Prostate gland (tissue), 2 donors: ENCODE measurements around the gene DMRTA1. TPM values are rescaled to one million over a fixed set of nuclear protein-coding genes. Genes with fewer than 3 reads are reported as not detected.

ENCODE experiments used
- DNase-seq: peaks from one replicate; pipeline ENCODE4 v3.0.0-alpha.2; 2019; ENCODE audit warnings: low spot score
- H3K27ac ChIP-seq, 2 donors: fragments of 200-600 bp; sonication (generic); 2 replicates each; pipeline ENCODE4 v1.5.1; 2017 to 2019
- H3K27me3 ChIP-seq: fragments of 200-600 bp; sonication (generic); replicated peaks from 2 replicates; pipeline ENCODE4 v1.5.1; 2019; ENCODE audit not compliant: insufficient read depth
- H3K36me3 ChIP-seq, 2 donors: fragments of 200-600 bp; sonication (generic); 1 replicate in 1 of 2; 2 replicates in 1 of 2; pipeline versions ENCODE4 v1.5.1 to v1.8.1; 2017 to 2019
- H3K4me1 ChIP-seq: fragments of 200-600 bp; sonication (generic); replicated peaks from 2 replicates; pipeline ENCODE4 v1.5.1; 2019
- H3K4me3 ChIP-seq, 2 donors: fragments of 200-600 bp; sonication (generic); 2 replicates each; pipeline ENCODE4 v1.5.1; 2017 to 2019
- H3K9me3 ChIP-seq: fragments of 200-600 bp; sonication (generic); 2 replicates; pipeline ENCODE4 v1.5.1; 2017
- CTCF ChIP-seq, 4 experiments: fragments of 200-600 bp in 2 of 4; fragments of 450-650 bp in 2 of 4; sonication (generic) in 2 of 4; IDR thresholded peaks; 1 replicate in 3 of 4; 2 replicates in 1 of 4; pipeline ENCODE4 v1.5.1; 2016 to 2019; ENCODE audit warnings: antibody characterized with exemption in 4 of 4, mild to moderate bottlenecking in 2 of 4, moderate library complexity in 2 of 4
- POLR2A ChIP-seq: fragments of 450-650 bp; IDR thresholded peaks from one replicate; pipeline ENCODE4 v1.6.1; 2016; ENCODE audit warnings: antibody characterized with exemption, mild to moderate bottlenecking
- POLR2AphosphoS5 ChIP-seq: sonication (generic); formaldehyde crosslinking; IDR thresholded peaks from one replicate; pipeline ENCODE4 v1.6.1; 2017; ENCODE audit warnings: antibody characterized with exemption
- WGBS: methylation state at CpG from one replicate; pipeline ENCODE4 v1.1.5; 2018; 5-methylcytosine and 5-hydroxymethylcytosine counted together
- intact Hi-C: fragments of 100-400 bp; cut with DNase I; formaldehyde crosslinking; loops from one replicate; pipeline ENCODE4 v1.14.2; 2022
- total RNA-seq, 2 donors: library from RNA; depleted of rRNA; stranded (reverse); fragments of >200 nt; gene quantifications; one replicate each; pipeline ENCODE4 v1.1.0, GENCODE V29; 2016

Gene DMRTA1
- total RNA-seq, 2 donors from 2014 or later, result 1.6 to 5.5 TPM

- no peaks in the 10 kb centered on the region for H3K36me3 ChIP-seq
- no peak overlapping the region for H3K27ac ChIP-seq
- H3K9me3 ChIP-seq, result no peaks in the 10 kb centered on the region
- H3K27me3 ChIP-seq, result no peaks in the 10 kb centered on the region
- H3K4me3 ChIP-seq, result no peak overlapping the region
- DNase-seq, result no peak
- no peak for TF ChIP-seq CTCF (IDR thresholded peaks at IDR 0.05)
- 0% methylated on average over 1 of the region's 1 CpG for WGBS
- intact Hi-C loops, result loop anchor here (5.0 kb wide), 2 partner anchors 147 to 212 kb away; no protein-coding TSS in a partner anchor
- H3K4me1 ChIP-seq, result peaks cover 2% of the 10 kb centered on the region
Observed at GRCh38 chr9:22454016-22454415, 7.4 kb downstream of the DMRTA1 start.

GRCh38 chr9:22455181-22455580, 8.6 kb downstream of the DMRTA1 start:
- H3K27ac ChIP-seq, result no peak overlapping the region
- H3K4me1 ChIP-seq, result no peaks in the 10 kb centered on the region
- WGBS, result 27% methylated on average over 4 of the region's 4 CpGs
- intact Hi-C loops, result no loop called here
- DNase-seq, result no peak
- TF ChIP-seq CTCF (IDR thresholded peaks at IDR 0.05) (no peak), POLR2A (no peak), POLR2AphosphoS5 (no peak)
- no peaks in the 10 kb centered on the region for H3K27me3 ChIP-seq
- H3K4me3 ChIP-seq, result no peak overlapping the region
- no peaks in the 10 kb centered on the region for H3K36me3 ChIP-seq
- H3K9me3 ChIP-seq, result no peaks in the 10 kb centered on the region

DNA sequence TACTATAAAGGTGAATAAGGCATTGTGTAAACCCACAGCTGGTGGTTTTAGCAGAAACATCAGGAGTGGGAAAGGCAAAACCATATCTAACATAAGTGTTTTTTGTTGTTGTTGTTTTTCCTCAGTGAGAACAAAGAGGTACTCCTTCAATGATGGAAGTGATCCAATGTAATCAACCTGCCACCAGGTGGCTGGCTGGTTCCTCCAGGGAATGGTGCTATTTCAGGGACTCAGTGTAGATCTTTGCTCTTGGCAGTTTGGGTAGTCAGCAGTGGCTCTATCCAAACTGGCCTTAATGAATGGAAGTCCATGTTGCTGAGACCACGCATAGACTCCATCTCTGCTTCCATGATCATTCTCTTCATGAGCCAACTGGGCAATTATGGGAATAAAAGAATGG, 10.8 kb downstream of the DMRTA1 start:
- H3K4me1 ChIP-seq, result no peaks in the 10 kb centered on the region
- no peak for DNase-seq
- intact Hi-C loops, result no loop called here
- TF ChIP-seq CTCF (IDR thresholded peaks at IDR 0.05), result no peak
- no peak for TF ChIP-seq POLR2AphosphoS5
- no peak for TF ChIP-seq POLR2A
- H3K36me3 ChIP-seq, result no peaks in the 10 kb centered on the region
- no peaks in the 10 kb centered on the region for H3K9me3 ChIP-seq
- no peak overlapping the region for H3K4me3 ChIP-seq
- no peaks in the 10 kb centered on the region for H3K27me3 ChIP-seq
- WGBS, result 100% methylated on average over 1 of the region's 1 CpG
- no peak overlapping the region for H3K27ac ChIP-seq

GRCh38 chr9:22463205-22463604, 16.6 kb downstream of the DMRTA1 start:
- intact Hi-C loops, result no loop called here
- no peaks in the 10 kb centered on the region for H3K4me1 ChIP-seq
- H3K4me3 ChIP-seq, result no peak overlapping the region
- no peaks in the 10 kb centered on the region for H3K36me3 ChIP-seq
- DNase-seq, result no peak
- H3K9me3 ChIP-seq, result no peaks in the 10 kb centered on the region
- TF ChIP-seq CTCF (IDR thresholded peaks at IDR 0.05), result no peak
- TF ChIP-seq POLR2AphosphoS5, result no peak
- TF ChIP-seq POLR2A, result no peak
- 78% methylated on average over 1 of the region's 1 CpG for WGBS
- H3K27me3 ChIP-seq, result no peaks in the 10 kb centered on the region
- no peak overlapping the region for H3K27ac ChIP-seq

DNA sequence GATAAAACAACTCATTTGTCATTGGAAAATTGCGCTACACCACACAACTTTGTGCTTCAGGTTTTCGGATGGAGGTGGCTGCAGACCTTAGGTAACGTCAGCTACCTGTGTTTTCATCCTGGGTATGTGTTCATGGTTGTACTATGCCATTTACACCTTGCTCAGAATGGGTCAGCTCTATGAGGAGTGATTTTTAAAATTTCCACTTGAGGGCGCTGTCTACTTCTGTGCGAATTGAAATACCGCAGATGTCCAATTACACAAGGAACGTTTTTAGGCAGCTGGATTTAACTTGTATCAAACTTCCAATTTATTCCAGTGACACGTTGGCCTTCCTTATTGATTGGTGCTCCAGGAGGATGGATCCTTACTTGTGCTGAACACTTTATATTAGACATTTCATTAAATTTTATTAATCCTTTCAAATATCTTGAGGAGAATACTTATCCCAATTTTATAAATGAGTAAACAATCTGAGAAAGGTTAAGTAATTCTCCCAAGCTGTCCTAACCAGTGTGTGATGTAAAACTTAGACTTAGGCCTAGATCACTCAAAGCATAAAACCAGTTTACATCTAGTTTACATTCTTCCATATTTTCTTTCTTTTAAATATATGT, 23.4 kb downstream of the DMRTA1 start:
- intact Hi-C loops, result loop anchor here (10.0 kb wide), 1 partner anchor 1015 kb away; no protein-coding TSS in a partner anchor
- DNase-seq, result peak; percentile 13
- Histone ChIP-seq H3K36me3 (no peaks in the 10 kb centered on the region), H3K27me3 (no peaks in the 10 kb centered on the region), H3K4me1 (no peaks in the 10 kb centered on the region), H3K27ac (no peak overlapping the region), H3K4me3 (no peak overlapping the region), H3K9me3 (no peaks in the 10 kb centered on the region)
- TF ChIP-seq POLR2A, result no peak
- peak in 3 of 4 experiments; percentile 56 to 57 (median 56) for TF ChIP-seq CTCF (IDR thresholded peaks at IDR 0.05)
- 4% methylated on average over 8 of the region's 8 CpGs for WGBS
